KMS-11 (cell line): ENCODE data around the gene SLC4A9.

Source experiments
- H2AFZ ChIP-seq: fragments of 200-600 bp; sonication (generic); 2 replicates; pipeline ENCODE4 v1.6.1; 2016; ENCODE audit warnings: antibody characterized with exemption, mixed run types, low read depth
- H3K27ac ChIP-seq: fragments of 200-600 bp; sonication (generic); 2 replicates; pipeline ENCODE4 v1.6.1; 2016; ENCODE audit warnings: mild to moderate bottlenecking, mixed run types
- H3K27me3 ChIP-seq: fragments of 200-600 bp; sonication (generic); 2 replicates; pipeline ENCODE4 v1.6.1; 2017; ENCODE audit warnings: mild to moderate bottlenecking, low read depth, mixed run types, moderate library complexity; ENCODE audit not compliant: insufficient read depth
- H3K36me3 ChIP-seq: fragments of 200-600 bp; sonication (generic); 2 replicates; pipeline ENCODE4 v1.6.1; 2017; ENCODE audit warnings: mild to moderate bottlenecking, mixed run types; ENCODE audit not compliant: insufficient read depth
- H3K4me1 ChIP-seq: fragments of 200-600 bp; sonication (generic); 2 replicates; pipeline ENCODE4 v1.6.1; 2016; ENCODE audit warnings: mild to moderate bottlenecking, low read depth, mixed run types; ENCODE audit not compliant: poor library complexity, severe bottlenecking
- H3K4me2 ChIP-seq: fragments of 200-600 bp; sonication (generic); 2 replicates; pipeline ENCODE4 v1.7.0; 2016; ENCODE audit warnings: mild to moderate bottlenecking, mixed run types
- H3K4me3 ChIP-seq: fragments of 200-600 bp; sonication (generic); IDR thresholded peaks from 2 replicates; pipeline ENCODE4 v1.6.1; 2017; ENCODE audit warnings: low read depth, low read length, mixed read lengths; ENCODE audit not compliant: insufficient read depth
- H3K79me2 ChIP-seq: fragments of 200-600 bp; sonication (generic); 2 replicates; pipeline ENCODE4 v1.6.1; 2016; ENCODE audit warnings: low read depth, mixed run types; ENCODE audit not compliant: insufficient read depth
- H3K9ac ChIP-seq: fragments of 200-600 bp; sonication (generic); 2 replicates; pipeline ENCODE4 v1.6.1; 2016; ENCODE audit warnings: mild to moderate bottlenecking, mixed run types
- H4K20me1 ChIP-seq: fragments of 200-600 bp; sonication (generic); 2 replicates; pipeline ENCODE4 v1.6.1; 2016; ENCODE audit warnings: mild to moderate bottlenecking, mixed run types; ENCODE audit not compliant: insufficient read depth
- CTCF ChIP-seq: fragments of 200-600 bp; sonication (generic); conservative IDR thresholded peaks from 2 replicates; pipeline ENCODE4 v1.6.1; 2017; ENCODE audit warnings: low read depth, mild to moderate bottlenecking, antibody characterized with exemption, low read length, moderate library complexity, mixed read lengths

The SLC4A9 gene

GRCh38 chr5:140312791-140313189 is 47.2 kb upstream of the SLC4A9 start:
- Histone ChIP-seq H3K4me1 (no peaks in the 10 kb centered on the region), H3K27me3 (no peaks in the 10 kb centered on the region), H3K27ac (no peak overlapping the region), H3K9ac (no peak overlapping the region), H4K20me1 (no peaks in the 10 kb centered on the region), H3K36me3 (no peaks in the 10 kb centered on the region), H2AFZ (no peak overlapping the region), H3K79me2 (no peaks in the 10 kb centered on the region), H3K4me3 (no peak overlapping the region), H3K4me2 (no peak overlapping the region)
- no peak for TF ChIP-seq CTCF

- no peaks in the 10 kb centered on the region for H3K79me2 ChIP-seq
- no peak overlapping the region for H2AFZ ChIP-seq
- no peak overlapping the region for H3K27ac ChIP-seq
- no peaks in the 10 kb centered on the region for H3K27me3 ChIP-seq
- no peaks in the 10 kb centered on the region for H4K20me1 ChIP-seq
- no peak for TF ChIP-seq CTCF
- no peak overlapping the region for H3K4me2 ChIP-seq
- no peaks in the 10 kb centered on the region for H3K4me1 ChIP-seq
- no peaks in the 10 kb centered on the region for H3K36me3 ChIP-seq
- H3K4me3 ChIP-seq: no peak overlapping the region
- no peak overlapping the region for H3K9ac ChIP-seq
Observed at GRCh38 chr5:140317859-140318258, 42.1 kb upstream of the SLC4A9 start.

- Histone ChIP-seq H3K4me3 (no peak overlapping the region), H3K9ac (no peak overlapping the region), H3K79me2 (no peaks in the 10 kb centered on the region), H2AFZ (no peak overlapping the region), H4K20me1 (no peaks in the 10 kb centered on the region), H3K4me2 (no peak overlapping the region), H3K36me3 (no peaks in the 10 kb centered on the region), H3K27ac (no peak overlapping the region), H3K27me3 (no peaks in the 10 kb centered on the region), H3K4me1 (no peaks in the 10 kb centered on the region)
- TF ChIP-seq CTCF: no peak
Observed at GRCh38 chr5:140318792-140319191, 41.2 kb upstream of the SLC4A9 start.

GRCh38 chr5:140319833-140320232 is 40.2 kb upstream of the SLC4A9 start:
- Histone ChIP-seq H3K36me3 (no peaks in the 10 kb centered on the region), H3K4me2 (no peak overlapping the region), H3K9ac (no peak overlapping the region), H3K27me3 (no peaks in the 10 kb centered on the region), H3K4me3 (no peak overlapping the region), H3K4me1 (no peaks in the 10 kb centered on the region), H4K20me1 (no peaks in the 10 kb centered on the region), H3K79me2 (no peaks in the 10 kb centered on the region), H3K27ac (no peak overlapping the region), H2AFZ (no peak overlapping the region)
- no peak for TF ChIP-seq CTCF

- Histone ChIP-seq H3K36me3 (no peaks in the 10 kb centered on the region), H3K9ac (no peak overlapping the region), H2AFZ (no peak overlapping the region), H3K4me2 (no peak overlapping the region), H3K27me3 (no peaks in the 10 kb centered on the region), H3K27ac (no peak overlapping the region), H3K79me2 (no peaks in the 10 kb centered on the region), H3K4me1 (no peaks in the 10 kb centered on the region), H4K20me1 (no peaks in the 10 kb centered on the region), H3K4me3 (no peak overlapping the region)
- TF ChIP-seq CTCF: no peak
Observed at GRCh38 chr5:140321796-140322195, 38.2 kb upstream of the SLC4A9 start.
